ENCODE measurements around the gene ANKEF1. TPM values are rescaled to one million over a fixed set of nuclear protein-coding genes. Genes with fewer than 3 reads are reported as not detected.
A peak's percentile ranks its signal among the peaks of the same experiment; 100 is the strongest.

ANKEF1 gene
- total and polyA plus RNA-seq, 2 experiments from 2014 or later, result 4.7 to 9.7 TPM

DNA sequence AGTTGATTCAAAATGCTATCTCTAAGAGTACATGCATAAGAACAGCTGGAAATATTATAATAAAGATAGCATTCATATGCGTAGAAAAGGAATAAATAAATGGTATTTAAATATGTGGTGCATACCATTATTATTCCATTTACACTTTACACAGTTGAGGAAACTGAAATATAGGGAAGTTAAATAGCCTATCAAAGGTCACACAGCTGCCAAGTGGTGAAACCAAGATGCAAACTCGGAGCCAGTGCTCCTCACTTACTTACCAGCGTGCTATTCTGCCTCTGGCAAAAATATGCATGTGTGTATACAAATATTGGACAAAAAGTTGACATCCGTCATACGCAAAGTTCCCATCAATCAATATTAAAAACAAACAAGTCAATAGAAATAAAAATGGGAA is 22.3 kb upstream of the ANKEF1 start (continued):
- no peak for TF ChIP-seq REST (IDR thresholded peaks at IDR 0.05; ENCODE audit: unreplicated experiment)

GRCh38 chr20:10014431-10014830 is 20.4 kb upstream of the ANKEF1 start:
- Histone ChIP-seq H2AFZ (peak overlapping the region; percentile 40; the same call in 1 of the 2 replicates), H3K4me1 (ENCODE audit: insufficient read depth) (no peaks in the 10 kb centered on the region), H3K27ac (ENCODE audit: low read depth) (no peak overlapping the region), H3K27me3 (ENCODE audit: insufficient read depth) (no peaks in the 10 kb centered on the region), H3K36me3 (ENCODE audit: insufficient read depth) (no peaks in the 10 kb centered on the region), H4K20me1 (replicated peaks; ENCODE audit: insufficient read depth) (no peaks in the 10 kb centered on the region), H3K4me2 (no peak overlapping the region), H3K4me3 (no peak overlapping the region), H3K9me2 (ENCODE audit: insufficient read depth) (no peaks in the 10 kb centered on the region), H3K79me2 (replicated peaks; ENCODE audit: insufficient read depth) (no peaks in the 10 kb centered on the region), H3F3A (replicated peaks; ENCODE audit: low read depth) (no peaks in the 10 kb centered on the region)
- Mint-ChIP-seq H3K27me3 (ENCODE audit: insufficient read depth, low read depth, poor library complexity) (no peaks in the 10 kb centered on the region), H3K4me3 (no peak overlapping the region), H3K36me3 (ENCODE audit: low read depth) (no peaks in the 10 kb centered on the region), H3K27ac (no peak overlapping the region), H3K9me3 (no peaks in the 10 kb centered on the region), H3K4me1 (peaks cover 3% of the 10 kb centered on the region; the same call in 2 of the 3 replicates)
- no peak for ATAC-seq
- peak; percentile 2 for DNase-seq (ENCODE audit: low spot score)
- TF ChIP-seq ZNF114 (CRISPR knock-in tag; IDR thresholded peaks at IDR 0.05), result no peak
- TF ChIP-seq CREB1 (CRISPR knock-in tag; IDR thresholded peaks at IDR 0.05; ENCODE audit: low read depth), result no peak
- TF ChIP-seq, protein P1, sequence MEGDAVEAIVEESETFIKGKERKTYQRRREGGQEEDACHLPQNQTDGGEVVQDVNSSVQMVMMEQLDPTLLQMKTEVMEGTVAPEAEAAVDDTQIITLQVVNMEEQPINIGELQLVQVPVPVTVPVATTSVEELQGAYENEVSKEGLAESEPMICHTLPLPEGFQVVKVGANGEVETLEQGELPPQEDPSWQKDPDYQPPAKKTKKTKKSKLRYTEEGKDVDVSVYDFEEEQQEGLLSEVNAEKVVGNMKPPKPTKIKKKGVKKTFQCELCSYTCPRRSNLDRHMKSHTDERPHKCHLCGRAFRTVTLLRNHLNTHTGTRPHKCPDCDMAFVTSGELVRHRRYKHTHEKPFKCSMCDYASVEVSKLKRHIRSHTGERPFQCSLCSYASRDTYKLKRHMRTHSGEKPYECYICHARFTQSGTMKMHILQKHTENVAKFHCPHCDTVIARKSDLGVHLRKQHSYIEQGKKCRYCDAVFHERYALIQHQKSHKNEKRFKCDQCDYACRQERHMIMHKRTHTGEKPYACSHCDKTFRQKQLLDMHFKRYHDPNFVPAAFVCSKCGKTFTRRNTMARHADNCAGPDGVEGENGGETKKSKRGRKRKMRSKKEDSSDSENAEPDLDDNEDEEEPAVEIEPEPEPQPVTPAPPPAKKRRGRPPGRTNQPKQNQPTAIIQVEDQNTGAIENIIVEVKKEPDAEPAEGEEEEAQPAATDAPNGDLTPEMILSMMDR (conservative IDR thresholded peaks at IDR 0.05; ENCODE audit: low read depth in 2 of 2), result no peak
- TF ChIP-seq JUNB (IDR thresholded peaks at IDR 0.05; ENCODE audit: unreplicated experiment), result no peak
- TF ChIP-seq, protein P2, sequence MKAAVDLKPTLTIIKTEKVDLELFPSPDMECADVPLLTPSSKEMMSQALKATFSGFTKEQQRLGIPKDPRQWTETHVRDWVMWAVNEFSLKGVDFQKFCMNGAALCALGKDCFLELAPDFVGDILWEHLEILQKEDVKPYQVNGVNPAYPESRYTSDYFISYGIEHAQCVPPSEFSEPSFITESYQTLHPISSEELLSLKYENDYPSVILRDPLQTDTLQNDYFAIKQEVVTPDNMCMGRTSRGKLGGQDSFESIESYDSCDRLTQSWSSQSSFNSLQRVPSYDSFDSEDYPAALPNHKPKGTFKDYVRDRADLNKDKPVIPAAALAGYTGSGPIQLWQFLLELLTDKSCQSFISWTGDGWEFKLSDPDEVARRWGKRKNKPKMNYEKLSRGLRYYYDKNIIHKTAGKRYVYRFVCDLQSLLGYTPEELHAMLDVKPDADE (IDR thresholded peaks at IDR 0.05), result no peak
- no peak for TF ChIP-seq ZNF331 (CRISPR knock-in tag; IDR thresholded peaks at IDR 0.05; ENCODE audit: low read depth)
- no peak for TF ChIP-seq POLR2AphosphoS5 (IDR thresholded peaks at IDR 0.05; ENCODE audit: low read depth)
- TF ChIP-seq EZH2phosphoT487 (IDR thresholded peaks at IDR 0.05; ENCODE audit: unreplicated experiment), result no peak
- no peak for TF ChIP-seq REST (IDR thresholded peaks at IDR 0.05; ENCODE audit: unreplicated experiment)
- no peak for TF ChIP-seq NANOG (IDR thresholded peaks at IDR 0.05; ENCODE audit: borderline replicate concordance)
- TF ChIP-seq EZH2 (IDR thresholded peaks at IDR 0.05; ENCODE audit: low read depth, unreplicated experiment), result no peak
- no peak for TF ChIP-seq STAT1 (IDR thresholded peaks at IDR 0.05; ENCODE audit: unreplicated experiment)
